OCI-LY7 (cell line): ENCODE measurements around the gene ARL16. TPM values are rescaled to one million over a fixed set of nuclear protein-coding genes. Genes with fewer than 3 reads are reported as not detected.

ENCODE experiments used
- BruUV-seq: library from RNA; stranded (reverse); fragments of 400-500 nt; replicated peaks from 2 replicates; lab custom pipeline; 2021; lab: Mats Ljungman, UMichigan
- CTCF ChIA-PET: fragments of 300-600 bp; sonication (Branson Sonifier 250); formaldehyde crosslinking; loops from one replicate; lab custom pipeline; 2022; ENCODE audit warnings: antibody characterized with exemption; ENCODE audit not compliant: unreplicated experiment; lab: Charles Lee
- POLR2A ChIA-PET: fragments of 300-600 bp; sonication (Branson Sonifier 250); formaldehyde crosslinking; loops from one replicate; lab custom pipeline; 2022; ENCODE audit warnings: antibody characterized with exemption; lab: Charles Lee
- DNase-seq: peaks from one replicate; pipeline ENCODE4 v3.0.0-alpha.2; 2015; ENCODE audit warnings: low spot score
- H2AFZ ChIP-seq: fragments of 200-600 bp; sonication (generic), shearing (Covaris generic); 2 replicates; pipeline ENCODE4 v1.6.1; 2014; ENCODE audit warnings: mild to moderate bottlenecking, antibody characterized with exemption, low read length, moderate library complexity
- H3K27ac ChIP-seq: fragments of 200-600 bp; sonication (generic); 2 replicates; pipeline ENCODE4 v1.5.1; 2014; ENCODE audit warnings: mixed run types, low read depth, mild to moderate bottlenecking, moderate library complexity, low read length, inconsistent platforms; ENCODE audit not compliant: poor library complexity, severe bottlenecking
- H3K36me3 ChIP-seq: fragments of 200-600 bp; sonication (generic); 2 replicates; pipeline ENCODE4 v1.6.1; 2014; ENCODE audit warnings: mild to moderate bottlenecking, antibody characterized with exemption, low read length, moderate library complexity, mixed read lengths; ENCODE audit not compliant: insufficient read depth
- H3K4me1 ChIP-seq: fragments of 200-600 bp; sonication (generic); 2 replicates; pipeline ENCODE4 v1.5.1; 2014; ENCODE audit warnings: mild to moderate bottlenecking, low read length; ENCODE audit not compliant: insufficient read depth, poor library complexity, severe bottlenecking
- H3K4me2 ChIP-seq: fragments of 200-600 bp; sonication (generic); 2 replicates; pipeline ENCODE4 v1.6.1; 2014; ENCODE audit warnings: mild to moderate bottlenecking, low read length
- H3K4me3 ChIP-seq: fragments of 200-600 bp; sonication (generic); 2 replicates; pipeline ENCODE4 v1.5.1; 2014; ENCODE audit warnings: mild to moderate bottlenecking, low read depth, low read length; ENCODE audit not compliant: poor library complexity, severe bottlenecking
- H3K79me2 ChIP-seq: fragments of 200-600 bp; sonication (generic); 2 replicates; pipeline ENCODE4 v1.6.1; 2016; ENCODE audit warnings: low read depth, mild to moderate bottlenecking, low read length, moderate library complexity, mixed read lengths; ENCODE audit not compliant: insufficient read depth
- H3K9me2 ChIP-seq: fragments of 200-600 bp; sonication (generic); 2 replicates; pipeline ENCODE4 v1.6.1; 2016; ENCODE audit warnings: mild to moderate bottlenecking, low read length, mixed read lengths; ENCODE audit not compliant: insufficient read depth
- H3K9me3 ChIP-seq: fragments of 200-600 bp; sonication (generic); 2 replicates; pipeline ENCODE4 v1.6.1; 2014; ENCODE audit warnings: mild to moderate bottlenecking, mixed run types, low read length, mixed read lengths
- H4K20me1 ChIP-seq: fragments of 200-600 bp; sonication (generic); 2 replicates; pipeline ENCODE4 v1.6.1; 2014; ENCODE audit warnings: mild to moderate bottlenecking, antibody characterized with exemption, low read length, moderate library complexity, mixed read lengths; ENCODE audit not compliant: insufficient read depth
- CTCF ChIP-seq: fragments of 200-600 bp; sonication (generic); conservative IDR thresholded peaks from 2 replicates; pipeline ENCODE4 v1.5.1; 2014; ENCODE audit warnings: mild to moderate bottlenecking, antibody characterized with exemption, low read length, moderate library complexity, mixed read lengths
- EZH2phosphoT487 ChIP-seq: fragments of 200-600 bp; sonication (generic); IDR thresholded peaks from 2 replicates; pipeline ENCODE4 v1.6.1; 2018; ENCODE audit warnings: low read depth, borderline replicate concordance, mild to moderate bottlenecking, mixed run types, antibody characterized with exemption, low read length, moderate library complexity, mixed read lengths
- intact Hi-C: fragments of 100-400 bp; cut with micrococcal nuclease; formaldehyde crosslinking; loops from one replicate; pipeline ENCODE4 v1.10.0; 2022; ENCODE audit not compliant: unreplicated experiment
- total RNA-seq, 2 experiments: library from RNA; depleted of rRNA in 1 of 2; stranded (reverse); fragments of >200 nt in 1 of 2; shearing (Covaris generic) in 1 of 2; gene quantifications; 2 replicates each; pipeline ENCODE4 v1.2.3, GENCODE V29; 2014 to 2022

ARL16 gene
- total RNA-seq, 2 experiments from 2014 or later = 49.8 to 86.1 TPM

GRCh38 chr17:81719410-81720266 is 36.0 kb upstream of the ARL16 start:
- intact Hi-C loops = no loop called here
- H3K79me2 ChIP-seq = no peaks in the 10 kb centered on the region
- CTCF ChIA-PET = no interaction called here
- no peaks in the 10 kb centered on the region for H4K20me1 ChIP-seq
- BruUV-seq = no TSS peak
- no peak overlapping the region for H3K4me2 ChIP-seq
- POLR2A ChIA-PET = no interaction called here
- peaks cover 27% of the 10 kb centered on the region for H3K36me3 ChIP-seq
- H3K27ac ChIP-seq = no peak overlapping the region
- no peaks in the 10 kb centered on the region for H3K9me2 ChIP-seq
- no peak for TF ChIP-seq EZH2phosphoT487
- TF ChIP-seq CTCF = no peak
- H2AFZ ChIP-seq = no peak overlapping the region
- no peaks in the 10 kb centered on the region for H3K9me3 ChIP-seq
- no peak overlapping the region for H3K4me3 ChIP-seq
- DNase-seq = no peak
- peaks cover 7% of the 10 kb centered on the region for H3K4me1 ChIP-seq

DNA sequence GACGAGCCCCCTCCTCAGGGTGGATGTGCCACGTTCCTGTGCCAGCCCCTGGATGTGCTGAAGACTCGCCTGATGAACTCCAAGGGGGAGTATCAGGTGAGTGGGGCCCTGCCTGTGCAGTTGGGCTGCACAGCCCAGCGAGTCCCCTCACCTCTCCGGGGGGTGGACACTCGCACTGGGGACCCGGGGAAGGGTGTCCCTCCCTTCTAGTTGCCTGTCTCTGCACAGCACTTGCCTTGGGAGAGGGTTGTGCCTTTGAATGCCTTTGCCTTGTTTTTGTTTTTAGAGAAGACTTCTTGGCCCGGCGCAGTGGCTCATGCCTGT is 34.1 kb upstream of the ARL16 start:
- POLR2A ChIA-PET = no interaction called here
- Histone ChIP-seq H3K4me1 (peaks cover 10% of the 10 kb centered on the region), H2AFZ (no peak overlapping the region), H3K9me3 (no peaks in the 10 kb centered on the region), H3K9me2 (no peaks in the 10 kb centered on the region), H3K36me3 (peaks cover 27% of the 10 kb centered on the region), H3K4me2 (no peak overlapping the region), H4K20me1 (no peaks in the 10 kb centered on the region), H3K27ac (no peak overlapping the region), H3K4me3 (no peak overlapping the region), H3K79me2 (peaks cover 7% of the 10 kb centered on the region; the same call in 1 of the 2 replicates)
- DNase-seq = no peak
- BruUV-seq = no TSS peak
- TF ChIP-seq CTCF (no peak), EZH2phosphoT487 (no peak)
- intact Hi-C loops = no loop called here
- CTCF ChIA-PET = no interaction called here
